HG02870 (cell line): ENCODE results near the gene PTPN4.

ENCODE experiments used
- ATAC-seq: cut with Tn5 transposase; IDR thresholded peaks from one replicate; pipeline ENCODE4 v1.9.1; 2021; ENCODE audit warnings: mild to moderate bottlenecking, moderate library complexity; ENCODE audit not compliant: unreplicated experiment

The PTPN4 gene

GRCh38 chr2:119760956-119761275 lies 1.2 kb downstream of the PTPN4 start:
- no peak for ATAC-seq

GRCh38 chr2:119764832-119765231 lies 5.1 kb downstream of the PTPN4 start:
- ATAC-seq = no peak

GRCh38 chr2:119765433-119766002 lies 5.8 kb downstream of the PTPN4 start:
- ATAC-seq = no peak

GRCh38 chr2:119766944-119767343 lies 7.2 kb downstream of the PTPN4 start:
- ATAC-seq = no peak

- no peak for ATAC-seq
Measured at GRCh38 chr2:119768742-119769141, 9.0 kb downstream of the PTPN4 start.

- no peak for ATAC-seq
Measured at GRCh38 chr2:119769645-119770044, 9.9 kb downstream of the PTPN4 start.

GRCh38 chr2:119771331-119771730 lies 11.6 kb downstream of the PTPN4 start:
- ATAC-seq = no peak

GRCh38 chr2:119772128-119772527 lies 12.4 kb downstream of the PTPN4 start:
- ATAC-seq = no peak

- ATAC-seq = no peak
Measured at GRCh38 chr2:119772767-119773166, 13.0 kb downstream of the PTPN4 start.

- no peak for ATAC-seq
Measured at GRCh38 chr2:119774026-119774425, 14.3 kb downstream of the PTPN4 start.

GRCh38 chr2:119775102-119775501 lies 15.4 kb downstream of the PTPN4 start:
- no peak for ATAC-seq

GRCh38 chr2:119782308-119783027 lies 22.7 kb downstream of the PTPN4 start:
- ATAC-seq = no peak

GRCh38 chr2:119784876-119785275 lies 25.2 kb downstream of the PTPN4 start:
- no peak for ATAC-seq

- ATAC-seq = no peak
Measured at GRCh38 chr2:119786295-119786694, 26.6 kb downstream of the PTPN4 start.

GRCh38 chr2:119788752-119789151 lies 29.0 kb downstream of the PTPN4 start:
- ATAC-seq = no peak

- ATAC-seq = no peak
Measured at GRCh38 chr2:119790466-119790865, 30.7 kb downstream of the PTPN4 start.

GRCh38 chr2:119792907-119793312 lies 33.2 kb downstream of the PTPN4 start:
- no peak for ATAC-seq

- no peak for ATAC-seq
Measured at GRCh38 chr2:119794237-119794636, 34.5 kb downstream of the PTPN4 start.

GRCh38 chr2:119795309-119796303 lies 35.9 kb downstream of the PTPN4 start:
- ATAC-seq = no peak

- no peak for ATAC-seq
Measured at GRCh38 chr2:119800376-119800902, 40.7 kb downstream of the PTPN4 start.

- no peak for ATAC-seq
Measured at GRCh38 chr2:119801040-119801439, 41.3 kb downstream of the PTPN4 start.
